ENCODE measurements around the gene GZF1. TPM values are rescaled to one million over a fixed set of nuclear protein-coding genes. Genes with fewer than 3 reads are reported as not detected.

GZF1 gene
- polyA plus RNA-seq, 1 of the 3 experiments (the other 2 are of a cell fraction) = 20.6 TPM

- H3F3A ChIP-seq (replicated peaks; ENCODE audit: insufficient read depth) = peaks cover 26% of the 10 kb centered on the region
- H4K20me1 ChIP-seq (ENCODE audit: insufficient read depth) = peaks cover 46% of the 10 kb centered on the region
- no peaks in the 10 kb centered on the region for H3K27me3 ChIP-seq (ENCODE audit: insufficient read depth)
- no peaks in the 10 kb centered on the region for H3K9me3 ChIP-seq
- DNase-seq = no peak
- peak overlapping the region; percentile 60; the same call in 1 of the 2 replicates for H2AFZ ChIP-seq (ENCODE audit: low read depth)
- no peak for TF ChIP-seq PBX3 (IDR thresholded peaks at IDR 0.05)
- no peak for TF ChIP-seq TEAD4 (IDR thresholded peaks at IDR 0.05; ENCODE audit: borderline replicate concordance, insufficient read depth)
- TF ChIP-seq MAX (IDR thresholded peaks at IDR 0.05; ENCODE audit: low read depth) = no peak
- no peak for TF ChIP-seq GATA2 (CRISPR knock-in tag; IDR thresholded peaks at IDR 0.05)
- no peak for TF ChIP-seq GABPA (IDR thresholded peaks at IDR 0.05; ENCODE audit: low read depth)
- TF ChIP-seq RXRA (IDR thresholded peaks at IDR 0.05; ENCODE audit: borderline replicate concordance, low read depth) = no peak
- 0 out of 2 replicates have a peak, but pooled peaks have one; percentile 3 for TF ChIP-seq TAF1 (IDR thresholded peaks at IDR 0.05; ENCODE audit: borderline replicate concordance, low read depth, low read length)
- TF ChIP-seq CTCF (IDR thresholded peaks at IDR 0.05) = 0 out of 2 replicates have a peak, but pooled peaks have one; percentile 7
- peak overlapping the region; percentile 81 to 87 for H3K4me3 ChIP-seq (ENCODE audit: low read depth in 2 of 2, low read length in 1 of 2)
- POLR2A ChIA-PET = interaction anchor here (3.2 kb wide), 1 partner anchor 12 kb away, joined by 11 read pairs; the partner anchor contains the start of gene NXT1
- H3K9ac ChIP-seq = peak overlapping the region; percentile 89
- CTCF ChIA-PET = interaction anchor here (0.8 to 1.0 kb wide), 2 partner anchors 55 to 57 kb away, joined by 3 to 4 read pairs; no protein-coding TSS in a partner anchor
- H3K9me2 ChIP-seq = no peaks in the 10 kb centered on the region
- WGBS (ENCODE audit: low lambda C conversion rate) = 20% methylated on average over 6 of the region's 50 CpGs
- peaks cover 19 to 20% of the 10 kb centered on the region in 2 experiments; a peak in 3 of 4 replicates for H3K4me1 ChIP-seq (ENCODE audit: control insufficient read depth in 1 of 2, insufficient read depth in 2 of 2, low read depth in 1 of 2, low read length in 1 of 2)
- H3K4me2 ChIP-seq = peak overlapping the region; percentile 96
- H3K79me2 ChIP-seq (ENCODE audit: insufficient read depth) = peaks cover 53% of the 10 kb centered on the region
- H3K27ac ChIP-seq (ENCODE audit: low read depth in 2 of 2, low read length in 1 of 2) = peak overlapping the region; percentile 73 to 79
- peaks cover 24 to 33% of the 10 kb centered on the region in 2 experiments for H3K36me3 ChIP-seq (replicated peaks in 1 of 2; ENCODE audit: control insufficient read depth in 1 of 2, insufficient read depth in 2 of 2, low read length in 1 of 2)
Observed at GRCh38 chr20:23362392-23363256, 642 bp downstream of the GZF1 start.

GRCh38 chr20:23363257-23363649, 1.3 kb downstream of the GZF1 start:
- Histone ChIP-seq H3K9me3 (no peaks in the 10 kb centered on the region), H3K27me3 (ENCODE audit: insufficient read depth) (no peaks in the 10 kb centered on the region), H3K9me2 (no peaks in the 10 kb centered on the region), H3K4me1 (ENCODE audit: control insufficient read depth in 1 of 2, insufficient read depth in 2 of 2, low read depth in 1 of 2, low read length in 1 of 2) (peaks cover 20 to 25% of the 10 kb centered on the region in 2 experiments; a peak in 3 of 4 replicates), H3K36me3 (replicated peaks in 1 of 2; ENCODE audit: control insufficient read depth in 1 of 2, insufficient read depth in 2 of 2, low read length in 1 of 2) (peaks cover 25 to 36% of the 10 kb centered on the region in 2 experiments), H2AFZ (ENCODE audit: low read depth) (no peak overlapping the region), H3K79me2 (ENCODE audit: insufficient read depth) (peaks cover 59% of the 10 kb centered on the region), H3K9ac (peak overlapping the region; percentile 89), H3K27ac (ENCODE audit: low read depth in 2 of 2, low read length in 1 of 2) (peak overlapping the region in 1 of 2 experiments; percentile 79; a peak in 1 of 4 replicates), H3F3A (replicated peaks; ENCODE audit: insufficient read depth) (peaks cover 27% of the 10 kb centered on the region), H4K20me1 (ENCODE audit: insufficient read depth) (peaks cover 52% of the 10 kb centered on the region), H3K4me3 (ENCODE audit: low read depth in 2 of 2, low read length in 1 of 2) (peak overlapping the region; percentile 81 to 87), H3K4me2 (peak overlapping the region; percentile 96)
- TF ChIP-seq FOXM1 (IDR thresholded peaks at IDR 0.05; ENCODE audit: low read depth) (no peak), YY1 (IDR thresholded peaks at IDR 0.05; ENCODE audit: low read depth) (no peak), PBX3 (IDR thresholded peaks at IDR 0.05) (no peak)
- WGBS (ENCODE audit: low lambda C conversion rate) = 63% methylated on average over 4 of the region's 4 CpGs
- ChIA-PET CTCF (interaction anchor here (1.0 kb wide), 1 partner anchor 54 kb away, joined by 4 read pairs; no protein-coding TSS in a partner anchor), POLR2A (no interaction called here)
- DNase-seq = no peak

All from SK-N-SH (cell line).